Pancreas (tissue), 10 donors: ENCODE results near the gene PPP1R3E. TPM values are rescaled to one million over a fixed set of nuclear protein-coding genes. Genes with fewer than 3 reads are reported as not detected.
A peak's percentile ranks its signal among the peaks of the same experiment; 100 is the strongest.
"Not testable (repeated sequence)": the region's sequence is repeated elsewhere in the genome, so short reads cannot be mapped to it uniquely, and the experiment has no call there.

ENCODE experiments used
- ATAC-seq, 4 donors: fragments of 200-7000 bp; cut with Tn5 transposase; one replicate each; pipeline versions ENCODE4 v1.8.0 to v1.9.1; 2020; ENCODE audit warnings: mild to moderate bottlenecking in 4 of 4, moderate library complexity in 4 of 4
- DNase-seq, 6 donors: peaks; one replicate each; pipeline ENCODE4 v3.0.0-alpha.2; 2020
- FAIRE-seq: peaks from 2 replicates; lab custom pipeline; 2012; peaks lifted over from hg19 to GRCh38; lab: Jason Lieb, UNC
- H3K27ac ChIP-seq, 4 donors: fragments of 200-600 bp; sonication (generic); 1 replicate in 3 of 4; 2 replicates in 1 of 4; pipeline versions ENCODE4 v1.5.0 to v1.8.0; 2020
- H3K27me3 ChIP-seq, 4 donors: fragments of 200-600 bp; one replicate each; pipeline ENCODE4 v1.8.0; 2021
- H3K36me3 ChIP-seq, 3 donors: fragments of 200-600 bp; sonication (generic) in 1 of 3; one replicate each; pipeline versions ENCODE4 v1.5.0 to v1.8.0; 2020 to 2021
- H3K4me1 ChIP-seq, 3 donors: fragments of 200-600 bp; one replicate each; pipeline ENCODE4 v1.8.0; 2021
- H3K4me3 ChIP-seq, 4 donors: fragments of 200-600 bp; sonication (generic) in 2 of 4; one replicate each; pipeline versions ENCODE4 v1.5.0 to v1.8.0; 2020 to 2021
- H3K9me3 ChIP-seq, 4 donors: fragments of 200-600 bp; one replicate each; pipeline ENCODE4 v1.8.0; 2021
- CTCF ChIP-seq, 4 donors: fragments of 200-600 bp; sonication (generic) in 3 of 4; IDR thresholded peaks; one replicate each; pipeline versions ENCODE4 v1.5.0 to v1.8.0; 2021; ENCODE audit warnings: antibody characterized with exemption in 4 of 4
- WGBS, 2 donors: extraction: QIAGEN DNeasy Blood & Tissue Kit; methylation state at CpG; one replicate each; pipeline ENCODE4 v1.1.7; 2013; 5-methylcytosine and 5-hydroxymethylcytosine counted together
- intact Hi-C, 3 donors: fragments of 100-400 bp; cut with DNase I; formaldehyde crosslinking; loops; one replicate each; pipeline versions ENCODE4 v1.11.1 to v1.14.2; 2022
- polyA plus RNA-seq, 2 donors: library from polyadenylated mRNA; stranded (reverse); fragments of 200-250 nt; gene quantifications; one replicate each; pipeline ENCODE4 v1.2.3, GENCODE V29; 2013
- total RNA-seq, 6 donors: library from RNA; stranded (reverse); fragmentation: NEBNext Ultra II Directional in 4 of 6; extraction: Animal tissue kit (Norgen Biotek cat#: 25700) in 4 of 6; gene quantifications; one replicate each; pipeline versions ENCODE4 v1.2.1 to v1.2.4, GENCODE V29; 2021 to 2023
- donor health status: healthy with polysubstance abuse.
- donor health status: DM: no; HTN: no; CAD: no; lungs with moderate emphysema.
- donor health status: DM: no; HTN: no; CAD: no.
- donor health status: control.
- donor health status: control.
- donor health status: Bipolar disorder and iron deficiency.
- donor health status: DM: yes; HTN: yes; CAD: no.
- donor health status: DM: no; HTN: no; CAD: no.
- donor health status: DM: no; HTN: no; CAD: no.
- donor health status: DM: yes; HTN: yes; CAD: no.

The PPP1R3E gene
- total and polyA plus RNA-seq, 8 donors: 4.1 to 25.9 (median 8.1) TPM

GRCh38 chr14:23285530-23286019 is 17.1 kb downstream of the PPP1R3E start:
- TF ChIP-seq CTCF (IDR thresholded peaks at IDR 0.05): no peak
- Histone ChIP-seq H3K9me3 (no peaks in the 10 kb centered on the region), H3K27me3 (no peaks in the 10 kb centered on the region), H3K4me3 (peak overlapping the region; percentile 33 to 91 (median 66)), H3K4me1 (peaks cover 0 to 14% (median 13%) of the 10 kb centered on the region in 3 donors), H3K36me3 (no peaks in the 10 kb centered on the region), H3K27ac (peak overlapping the region; percentile 87 to 97 (median 96))
- FAIRE-seq (no peak), ATAC-seq (peak; percentile 26 to 51 (median 36)), DNase-seq (no peak)
- intact Hi-C loops: no loop called here
- 0 to 1% methylated on average over 22 of the region's 22 CpGs for WGBS, 2 donors

DNA sequence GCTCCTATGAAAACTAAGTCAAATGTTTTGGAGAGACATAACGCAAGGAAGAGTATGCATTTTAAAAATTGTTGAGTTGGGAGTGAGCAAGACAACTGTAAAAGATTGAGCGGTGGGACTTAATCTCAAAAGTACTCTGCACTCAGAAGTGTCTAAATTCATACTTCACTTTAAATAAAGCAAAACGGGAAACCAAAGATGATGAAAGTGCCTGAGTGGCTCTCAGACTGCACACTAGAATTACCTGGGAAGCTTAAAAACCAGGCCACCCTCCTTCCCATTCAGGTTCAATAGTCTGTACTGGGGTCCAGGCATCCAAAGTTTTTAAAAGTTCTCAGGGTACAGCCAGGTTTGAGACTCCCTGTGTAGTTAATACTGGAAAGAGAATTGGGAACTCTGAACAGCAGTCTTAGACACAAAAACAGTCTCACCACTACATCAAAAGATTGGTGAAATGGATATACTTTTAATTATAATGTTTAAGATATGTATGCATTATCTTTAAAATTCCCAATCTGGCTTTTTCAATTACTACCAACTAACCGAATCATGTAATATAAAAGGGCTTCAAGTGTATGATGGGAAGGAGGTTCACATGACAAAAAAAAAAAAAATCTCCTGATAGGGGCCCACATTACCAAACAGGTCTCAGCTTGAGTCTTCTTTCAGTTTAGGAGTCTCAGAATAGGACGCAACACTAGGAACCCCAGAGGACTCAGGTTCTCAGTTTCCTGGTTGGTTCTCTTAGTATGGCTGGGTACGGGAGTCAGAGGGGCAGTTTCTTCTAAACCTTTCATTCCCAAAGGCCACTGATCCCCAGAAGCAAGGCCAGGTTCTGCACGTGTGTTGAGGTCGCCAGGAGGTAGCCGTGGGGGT is 17.8 kb downstream of the PPP1R3E start:
- FAIRE-seq (no peak), DNase-seq (no peak), ATAC-seq (peak in 3 of 4 donors; percentile 1 to 25 (median 5))
- H3K4me3 ChIP-seq: peak overlapping the region; percentile 33 to 91 (median 66)
- H3K27ac ChIP-seq: peak overlapping the region in 3 of 4 donors; percentile 87 to 97 (median 94)
- H3K9me3 ChIP-seq: no peaks in the 10 kb centered on the region
- H3K4me1 ChIP-seq: peaks cover 0 to 14% (median 13%) of the 10 kb centered on the region in 3 donors
- intact Hi-C loops: no loop called here
- WGBS, 2 donors: 23 to 25% methylated on average over 9 of the region's 9 CpGs
- no peaks in the 10 kb centered on the region for H3K36me3 ChIP-seq
- H3K27me3 ChIP-seq: no peaks in the 10 kb centered on the region
- no peak for TF ChIP-seq CTCF (IDR thresholded peaks at IDR 0.05)

- no peak overlapping the region for H3K4me3 ChIP-seq
- H3K4me1 ChIP-seq: peaks cover 0 to 9% (median 7%) of the 10 kb centered on the region in 3 donors
- intact Hi-C loops: no loop called here
- H3K36me3 ChIP-seq: no peaks in the 10 kb centered on the region
- no peak for TF ChIP-seq CTCF (IDR thresholded peaks at IDR 0.05)
- WGBS, 2 donors: 95 to 96% methylated on average over 6 of the region's 6 CpGs
- no peak overlapping the region for H3K27ac ChIP-seq
- H3K9me3 ChIP-seq: no peaks in the 10 kb centered on the region
- no peaks in the 10 kb centered on the region for H3K27me3 ChIP-seq
- no peak for DNase-seq
- FAIRE-seq: no peak
- ATAC-seq: no peak
Observed at GRCh38 chr14:23281247-23281646, 21.4 kb downstream of the PPP1R3E start.

DNA sequence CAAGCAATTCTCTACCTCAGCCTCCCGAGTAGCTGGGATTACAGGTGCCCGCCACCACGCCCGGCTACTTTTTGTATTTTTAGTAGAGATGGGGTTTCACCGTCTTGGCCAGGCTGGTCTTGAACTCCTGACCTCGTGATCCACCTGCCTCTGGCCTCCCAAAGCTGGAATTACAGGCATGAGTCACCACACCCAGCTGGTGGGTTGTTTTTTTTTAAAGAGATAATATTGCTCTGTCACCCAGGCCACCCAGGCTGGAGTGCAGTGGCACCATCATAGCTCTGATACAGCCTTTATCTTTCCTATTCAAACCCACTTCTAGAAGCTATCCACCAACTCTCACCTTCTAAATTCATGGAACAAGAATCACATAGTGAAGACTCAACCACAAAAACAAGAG is 24.7 kb downstream of the PPP1R3E start:
- H3K27ac ChIP-seq, intact Hi-C loops, H3K4me1 ChIP-seq, H3K4me3 ChIP-seq, H3K27me3 ChIP-seq, DNase-seq, FAIRE-seq, H3K9me3 ChIP-seq, H3K36me3 ChIP-seq, ATAC-seq: not testable (repeated sequence)
- 95 to 97% methylated on average over 6 of the region's 6 CpGs for WGBS, 2 donors

GRCh38 chr14:23277189-23277588 is 25.5 kb downstream of the PPP1R3E start:
- no peaks in the 10 kb centered on the region for H3K36me3 ChIP-seq

More at GRCh38 chr14:23277189-23277588, 25.5 kb downstream of the PPP1R3E start:
- 75 to 78% methylated on average over 3 of the region's 3 CpGs for WGBS, 2 donors
- intact Hi-C loops: no loop called here
- Histone ChIP-seq H3K9me3 (no peaks in the 10 kb centered on the region), H3K27me3 (no peaks in the 10 kb centered on the region), H3K4me3 (no peak overlapping the region), H3K4me1 (no peaks in the 10 kb centered on the region), H3K27ac (no peak overlapping the region)
- FAIRE-seq (no peak), ATAC-seq (no peak), DNase-seq (no peak)
- TF ChIP-seq CTCF (IDR thresholded peaks at IDR 0.05): no peak
